ENCODE measurements around the gene LHCGR. TPM values are rescaled to one million over a fixed set of nuclear protein-coding genes. Genes with fewer than 3 reads are reported as not detected.

The LHCGR gene
- polyA plus RNA-seq, 1 experiment, result not detected

GRCh38 chr2:48759682-48760081 is 4.2 kb upstream of the LHCGR start:
- CTCF ChIA-PET, result no interaction called here
- Histone ChIP-seq H3K27me3 (ENCODE audit: control insufficient read depth, insufficient read depth, low read length) (peaks cover 3% of the 10 kb centered on the region), H3K36me3 (ENCODE audit: control insufficient read depth, insufficient read depth, low read length) (no peaks in the 10 kb centered on the region), H3K4me3 (ENCODE audit: low read depth, low read length) (no peak overlapping the region)
- POLR2A ChIA-PET, result no interaction called here
- DNase-seq (ENCODE audit: low read depth), result no peak
- no peak for TF ChIP-seq CTCF (IDR thresholded peaks at IDR 0.05; ENCODE audit: insufficient read depth, low read depth, low read length)

GRCh38 chr2:48756289-48756688 is 765 bp upstream of the LHCGR start:
- CTCF ChIA-PET, result no interaction called here
- TF ChIP-seq CTCF (IDR thresholded peaks at IDR 0.05; ENCODE audit: insufficient read depth, low read depth, low read length), result no peak
- no peaks in the 10 kb centered on the region for H3K36me3 ChIP-seq (ENCODE audit: control insufficient read depth, insufficient read depth, low read length)
- POLR2A ChIA-PET, result no interaction called here
- DNase-seq (ENCODE audit: low read depth), result no peak
- peaks cover 3% of the 10 kb centered on the region for H3K27me3 ChIP-seq (ENCODE audit: control insufficient read depth, insufficient read depth, low read length)
- no peak overlapping the region for H3K4me3 ChIP-seq (ENCODE audit: low read depth, low read length)

- no peak for DNase-seq (ENCODE audit: low read depth)
- TF ChIP-seq CTCF (IDR thresholded peaks at IDR 0.05; ENCODE audit: insufficient read depth, low read depth, low read length), result no peak
- H3K36me3 ChIP-seq (ENCODE audit: control insufficient read depth, insufficient read depth, low read length), result no peaks in the 10 kb centered on the region
- no peak overlapping the region for H3K4me3 ChIP-seq (ENCODE audit: low read depth, low read length)
- peaks cover 3% of the 10 kb centered on the region for H3K27me3 ChIP-seq (ENCODE audit: control insufficient read depth, insufficient read depth, low read length)
- CTCF ChIA-PET, result no interaction called here
- POLR2A ChIA-PET, result no interaction called here
Observed at GRCh38 chr2:48754874-48755273, 650 bp downstream of the LHCGR start.

- ChIA-PET CTCF (no interaction called here), POLR2A (no interaction called here)
- Histone ChIP-seq H3K4me3 (ENCODE audit: low read depth, low read length) (no peak overlapping the region), H3K27me3 (ENCODE audit: control insufficient read depth, insufficient read depth, low read length) (peaks cover 3% of the 10 kb centered on the region), H3K36me3 (ENCODE audit: control insufficient read depth, insufficient read depth, low read length) (no peaks in the 10 kb centered on the region)
- TF ChIP-seq CTCF (IDR thresholded peaks at IDR 0.05; ENCODE audit: insufficient read depth, low read depth, low read length), result no peak
- DNase-seq (ENCODE audit: low read depth), result no peak
Observed at GRCh38 chr2:48753228-48753627, 2.3 kb downstream of the LHCGR start.

GRCh38 chr2:48750128-48750739 is 5.3 kb downstream of the LHCGR start:
- no peak for TF ChIP-seq CTCF (IDR thresholded peaks at IDR 0.05; ENCODE audit: insufficient read depth, low read depth, low read length)
- Histone ChIP-seq H3K27me3 (ENCODE audit: control insufficient read depth, insufficient read depth, low read length) (peaks cover 3% of the 10 kb centered on the region), H3K4me3 (ENCODE audit: low read depth, low read length) (no peak overlapping the region), H3K36me3 (ENCODE audit: control insufficient read depth, insufficient read depth, low read length) (no peaks in the 10 kb centered on the region)
- DNase-seq (ENCODE audit: low read depth), result no peak
- CTCF ChIA-PET, result interaction anchor here (1.0 kb wide), 1 partner anchor 17 kb away, joined by 3 read pairs; no protein-coding TSS in a partner anchor
- POLR2A ChIA-PET, result no interaction called here
